Epithelial cell of prostate (primary cell): ENCODE results near the gene ENDOV.

Experiments used
- DNase-seq: peaks from one replicate; pipeline ENCODE4 v3.0.0-alpha.2; 2011; ENCODE audit warnings: low read depth, low spot score
- H3K27ac ChIP-seq: fragments of 450-650 bp; 2 replicates; pipeline ENCODE4 v1.5.1; 2017; ENCODE audit warnings: mild to moderate bottlenecking

Gene ENDOV

DNA sequence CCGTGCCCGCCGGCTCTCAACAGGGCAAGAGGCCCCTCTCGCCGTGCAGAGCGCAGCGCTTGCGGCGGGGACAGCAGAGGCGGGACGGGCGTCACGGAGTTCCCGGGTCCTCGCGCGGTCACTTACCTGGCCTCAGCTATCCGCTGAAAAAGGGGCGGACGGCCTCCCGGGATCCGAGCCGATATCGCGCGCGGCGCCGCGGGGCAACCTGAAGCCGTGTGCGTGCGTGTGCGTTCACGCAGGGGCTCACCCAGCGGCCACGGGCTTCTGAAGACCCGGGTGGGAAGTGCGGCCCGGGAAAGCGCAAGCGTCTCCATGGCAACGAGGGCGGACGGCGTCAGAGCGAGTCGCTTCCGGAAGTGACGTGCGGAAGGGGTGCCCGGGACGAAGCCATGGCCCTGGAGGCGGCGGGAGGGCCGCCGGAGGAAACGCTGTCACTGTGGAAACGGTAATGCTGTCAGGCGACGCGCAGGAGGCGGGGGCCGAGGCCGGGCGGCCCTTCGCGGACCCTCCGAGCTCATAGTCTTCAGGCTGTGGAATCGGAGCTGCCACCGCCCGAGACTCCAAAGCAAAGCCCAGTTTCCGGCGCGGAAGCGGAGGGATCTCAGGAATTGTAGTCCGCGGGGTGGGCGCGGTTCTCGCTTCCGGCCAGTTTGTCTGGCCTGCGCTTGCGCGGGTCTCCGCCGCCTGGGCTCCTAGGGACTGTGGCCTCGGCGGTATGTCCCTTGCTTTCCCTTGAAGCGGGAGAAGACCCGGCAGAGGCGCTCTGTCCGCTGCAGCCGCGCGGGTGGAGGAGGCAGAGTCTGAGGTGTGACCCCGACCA lies at the start of gene ENDOV:
TSS of gene ENDOV (plus strand) at position 365 of the 823 bp plus-strand sequence. CDS start at position 393, 28 bp downstream.
- peak; percentile 60 for DNase-seq
- peak within 1 kb of the TSS; percentile 85 for H3K27ac ChIP-seq

DNA sequence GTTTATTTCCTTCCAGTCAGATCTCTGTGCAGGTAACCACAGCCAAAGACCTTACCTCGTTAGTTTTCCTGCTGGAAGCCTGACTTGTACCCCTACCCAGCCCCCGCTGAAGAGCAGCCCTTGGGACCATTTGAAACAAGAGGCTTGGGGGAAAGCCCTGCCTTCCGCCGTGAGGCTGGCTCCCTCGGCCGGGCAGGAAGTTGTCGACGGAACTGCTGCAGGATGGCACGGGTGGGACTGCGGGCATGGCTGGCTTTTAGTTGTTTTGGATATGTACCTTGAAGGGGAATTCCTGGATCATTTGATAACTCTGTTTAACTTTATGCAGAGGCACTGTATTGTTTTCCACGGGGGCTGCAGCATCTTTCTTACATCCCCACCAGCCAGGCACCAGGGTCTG lies 49.0 kb upstream of the ENDOV start:
- H3K27ac ChIP-seq: no peak overlapping the region
- no peak for DNase-seq

DNA sequence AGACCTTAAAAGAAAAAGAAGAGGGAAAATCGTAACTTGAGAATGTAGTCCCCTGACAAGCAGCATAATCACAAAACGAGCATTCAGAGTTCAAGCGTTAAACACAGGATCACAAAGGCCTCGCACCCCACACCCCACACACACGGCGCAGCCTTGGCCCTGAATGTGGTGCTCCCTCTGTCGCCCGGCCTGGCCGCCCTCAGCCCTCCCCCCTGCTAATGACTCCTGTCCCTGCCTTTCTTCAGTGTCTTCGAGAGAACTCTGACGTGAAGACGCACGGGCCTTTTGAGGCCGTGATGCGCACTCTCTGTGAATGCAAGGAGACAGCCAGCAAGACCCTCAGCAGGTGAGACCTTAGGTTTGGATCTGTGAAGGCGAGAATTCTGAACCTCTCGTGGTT lies 47.5 kb upstream of the ENDOV start:
- DNase-seq: no peak
- no peak overlapping the region for H3K27ac ChIP-seq

DNA sequence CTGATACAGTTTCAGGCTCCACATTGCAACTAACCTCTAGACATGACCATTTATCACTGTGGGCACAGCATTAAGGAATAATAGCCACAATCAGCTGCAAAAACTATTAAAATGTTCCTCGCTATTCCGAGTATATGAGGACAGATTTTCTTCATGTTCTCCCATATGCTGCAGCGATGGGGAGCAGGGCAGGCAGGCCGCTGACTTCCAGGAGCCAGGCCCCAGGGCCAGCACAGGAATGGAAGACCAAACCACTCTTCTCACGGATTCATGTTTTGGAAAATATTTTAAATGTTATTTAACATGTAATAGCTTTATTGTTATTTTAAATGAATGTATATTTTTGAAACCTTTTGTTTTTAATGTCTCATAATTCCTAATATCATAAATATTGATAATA lies 43.8 kb upstream of the ENDOV start:
- H3K27ac ChIP-seq: no peak overlapping the region
- DNase-seq: no peak

DNA sequence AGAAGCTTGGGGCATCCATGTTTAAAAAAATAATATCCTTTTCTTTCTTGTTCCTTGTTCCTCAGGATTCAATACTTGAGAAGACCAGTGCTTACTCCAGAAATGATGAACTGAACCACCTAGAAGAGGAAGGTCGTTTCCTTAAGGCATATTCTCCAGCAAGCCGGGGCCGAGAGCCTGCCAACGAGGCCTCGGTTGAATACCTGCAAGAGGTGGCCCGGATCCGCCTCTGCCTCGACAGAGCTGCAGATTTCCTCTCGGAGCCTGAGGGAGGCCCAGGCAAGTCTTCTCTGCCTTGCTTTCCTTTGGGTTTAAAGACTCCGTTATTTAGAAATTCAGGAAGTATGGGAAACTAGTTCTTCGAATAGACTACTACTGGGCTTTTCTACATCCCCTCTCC lies 42.5 kb upstream of the ENDOV start:
- H3K27ac ChIP-seq: no peak overlapping the region
- DNase-seq: no peak

DNA sequence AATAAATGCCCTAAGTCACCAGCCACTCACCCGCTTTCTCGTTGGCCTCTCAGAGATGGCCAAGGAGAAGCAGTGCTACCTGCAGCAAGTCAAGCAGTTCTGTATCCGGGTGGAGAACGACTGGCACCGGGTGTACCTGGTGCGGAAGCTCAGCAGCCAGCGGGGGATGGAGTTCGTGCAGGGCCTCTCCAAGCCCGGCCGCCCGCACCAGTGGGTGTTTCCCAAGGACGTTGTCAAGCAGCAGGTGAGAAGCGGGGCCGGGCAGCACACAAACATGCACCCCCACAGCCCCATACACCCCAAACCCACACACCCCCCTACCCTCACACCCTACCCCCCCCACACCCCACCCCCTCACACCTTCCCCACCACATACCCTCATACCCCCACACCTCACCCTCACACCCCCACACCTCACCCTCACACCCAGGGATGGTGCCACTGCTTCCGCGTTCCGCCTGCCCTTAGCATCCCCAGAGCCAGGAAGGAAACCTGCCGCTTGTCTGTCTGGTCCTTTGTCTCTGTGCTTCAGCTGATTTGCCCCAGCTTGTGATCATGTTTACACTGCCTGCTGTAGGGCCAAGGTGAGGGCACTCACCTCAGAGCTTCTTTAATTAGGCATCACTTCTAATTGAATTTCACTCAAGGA lies 41.9 kb upstream of the ENDOV start:
- no peak overlapping the region for H3K27ac ChIP-seq
- no peak for DNase-seq

DNA sequence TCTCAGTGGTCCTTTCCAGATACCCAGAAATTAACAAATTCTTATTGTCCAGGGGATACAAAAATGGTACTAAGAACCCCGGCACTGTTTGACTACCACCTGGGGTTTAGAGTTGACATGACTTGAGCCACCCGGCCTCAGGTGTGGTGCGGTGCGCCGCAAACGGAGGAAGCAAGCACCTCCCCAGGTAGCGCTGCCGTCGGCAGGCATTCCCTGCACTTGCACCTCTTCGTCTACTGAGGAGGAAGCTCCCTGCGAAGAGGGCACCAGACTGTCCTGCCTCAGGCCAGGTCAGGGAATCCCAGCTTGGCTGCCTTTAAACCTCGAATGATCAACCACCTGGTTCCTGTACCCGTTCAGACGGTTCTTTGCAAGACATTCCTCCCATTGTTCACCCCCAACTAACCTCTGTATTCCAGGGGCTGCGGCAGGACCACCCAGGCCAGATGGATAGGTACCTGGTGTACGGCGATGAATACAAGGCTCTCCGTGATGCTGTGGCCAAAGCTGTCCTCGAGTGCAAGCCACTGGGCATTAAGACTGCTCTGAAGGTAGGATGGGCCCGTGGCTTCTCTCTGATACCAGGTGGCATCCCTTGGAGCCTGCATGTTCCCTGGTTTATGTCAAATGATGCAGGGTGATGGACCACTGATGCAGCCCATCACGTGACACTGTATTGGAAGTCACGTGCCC lies 40.8 kb upstream of the ENDOV start:
- DNase-seq: no peak
- H3K27ac ChIP-seq: no peak overlapping the region

DNA sequence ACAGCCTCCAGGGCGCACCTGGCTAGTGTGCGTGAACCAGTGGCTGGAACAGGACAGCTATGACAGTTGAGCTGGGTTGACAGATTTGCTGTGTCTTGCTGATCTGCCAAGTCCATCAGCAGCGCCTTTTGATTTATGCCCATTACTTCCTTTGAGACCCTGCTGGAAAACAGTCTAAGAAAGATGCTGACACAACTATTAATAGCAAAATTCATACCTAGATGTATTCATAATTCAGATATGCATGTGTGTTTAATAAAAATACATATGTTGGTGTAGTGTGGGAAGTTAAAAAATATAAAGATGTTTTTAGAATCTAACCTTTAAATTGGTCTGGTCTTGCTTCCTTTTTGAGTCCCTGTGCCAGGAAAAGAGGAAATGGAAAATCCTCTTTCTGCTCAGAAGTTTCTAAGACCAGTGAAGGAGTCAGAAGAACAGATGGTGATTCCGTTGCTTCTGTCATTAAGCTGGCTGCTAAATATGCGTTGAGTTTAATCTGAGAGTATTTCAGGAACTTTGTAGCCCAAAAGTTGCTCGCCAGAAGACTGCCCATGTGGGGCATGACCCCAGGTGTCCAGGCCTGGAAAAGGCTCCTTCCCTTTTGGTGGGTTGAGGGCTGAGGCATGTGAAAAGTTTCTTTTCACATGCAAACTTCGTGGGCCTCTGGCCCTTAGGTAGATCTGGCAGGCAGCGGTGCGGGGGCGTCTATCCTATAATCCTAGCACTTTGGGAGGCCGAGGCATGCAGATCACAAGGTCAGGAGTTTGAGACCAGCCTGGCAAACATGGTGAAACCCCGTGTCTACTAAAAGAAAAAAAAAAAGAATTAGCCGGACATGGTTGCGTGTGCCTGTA lies 40.0 kb upstream of the ENDOV start:
- no peak for DNase-seq
- no peak overlapping the region for H3K27ac ChIP-seq

DNA sequence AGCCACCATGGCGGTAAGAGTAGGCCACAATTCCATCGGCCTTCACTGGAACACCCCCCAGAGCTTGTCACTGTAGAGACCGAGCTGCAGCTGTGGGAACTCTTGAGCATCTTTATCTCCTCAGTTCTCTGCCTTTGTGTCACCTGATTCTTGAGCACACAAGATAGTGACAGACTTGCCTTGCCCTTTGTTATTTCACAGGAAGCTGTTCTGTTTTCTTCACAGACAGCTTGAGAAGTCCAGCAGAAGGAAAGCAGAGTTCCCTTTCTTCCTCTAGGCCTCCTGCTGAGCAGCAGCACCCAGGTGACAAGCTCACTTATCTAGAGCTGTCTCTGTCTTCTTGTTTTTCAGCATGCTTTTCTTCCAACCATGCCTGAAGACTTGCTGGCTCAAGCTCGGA lies 38.4 kb upstream of the ENDOV start:
- no peak for DNase-seq

DNA sequence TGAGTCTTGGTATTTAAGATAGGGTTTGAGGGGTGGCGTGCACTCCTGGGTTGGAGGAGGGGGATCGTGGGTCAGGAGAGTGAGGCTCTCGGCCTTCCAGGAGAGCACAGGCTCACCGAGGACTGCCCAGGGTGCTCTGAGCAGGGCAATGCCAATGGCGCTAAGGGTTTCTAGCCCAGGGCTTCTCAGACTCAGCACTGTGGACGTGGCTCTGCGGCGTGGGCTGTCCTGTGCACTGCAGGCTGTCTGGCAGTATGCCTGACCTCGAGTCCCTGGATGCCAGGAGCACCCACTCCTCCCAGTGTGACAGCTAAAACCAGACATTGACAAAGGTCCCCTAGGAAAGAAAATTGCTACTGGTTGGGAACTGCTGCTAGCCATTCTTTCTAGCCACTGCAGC lies 37.2 kb upstream of the ENDOV start:
- DNase-seq: no peak
- no peak overlapping the region for H3K27ac ChIP-seq

More for the DNA sequence above, 38.4 kb upstream of the ENDOV start:
- H3K27ac ChIP-seq: no peak overlapping the region

DNA sequence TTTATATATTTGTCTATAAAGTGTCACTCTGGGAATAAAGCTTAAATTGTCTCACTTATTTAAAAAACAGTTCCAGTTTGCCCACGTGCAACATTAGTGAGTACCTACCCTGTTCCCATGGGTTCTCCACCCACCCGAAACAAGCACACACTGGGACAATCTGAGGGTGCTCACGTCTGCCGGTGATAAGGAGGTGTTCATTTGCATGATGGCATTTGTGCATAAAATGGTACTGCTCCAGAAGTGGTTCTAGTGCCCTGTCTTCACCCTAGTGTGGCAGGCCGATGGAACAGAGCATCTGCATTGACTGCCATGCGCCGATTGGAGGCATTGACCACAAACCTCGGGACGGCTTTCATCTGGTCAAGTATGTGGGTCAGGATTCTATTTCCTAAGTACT lies 35.6 kb upstream of the ENDOV start:
- no peak overlapping the region for H3K27ac ChIP-seq
- DNase-seq: no peak

DNA sequence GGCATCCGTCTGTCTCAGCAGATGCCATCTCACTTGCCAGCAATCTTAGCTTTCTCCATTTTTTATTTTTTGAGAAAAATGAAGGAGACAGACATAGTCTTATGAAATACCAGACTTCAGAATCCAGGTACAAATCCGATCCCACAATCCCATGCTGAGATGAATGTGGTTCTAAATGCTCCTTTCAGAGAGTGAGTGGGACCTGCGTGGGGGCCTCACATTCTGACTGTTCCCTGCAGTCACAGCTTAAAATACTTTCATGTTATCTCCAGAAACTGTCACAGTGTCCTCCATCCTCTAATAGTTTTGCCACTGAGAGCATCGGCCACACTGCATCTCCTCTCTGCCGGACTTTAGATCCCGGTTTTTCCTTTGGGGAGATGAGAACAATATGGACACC lies 34.9 kb upstream of the ENDOV start:
- no peak for DNase-seq
- no peak overlapping the region for H3K27ac ChIP-seq

DNA sequence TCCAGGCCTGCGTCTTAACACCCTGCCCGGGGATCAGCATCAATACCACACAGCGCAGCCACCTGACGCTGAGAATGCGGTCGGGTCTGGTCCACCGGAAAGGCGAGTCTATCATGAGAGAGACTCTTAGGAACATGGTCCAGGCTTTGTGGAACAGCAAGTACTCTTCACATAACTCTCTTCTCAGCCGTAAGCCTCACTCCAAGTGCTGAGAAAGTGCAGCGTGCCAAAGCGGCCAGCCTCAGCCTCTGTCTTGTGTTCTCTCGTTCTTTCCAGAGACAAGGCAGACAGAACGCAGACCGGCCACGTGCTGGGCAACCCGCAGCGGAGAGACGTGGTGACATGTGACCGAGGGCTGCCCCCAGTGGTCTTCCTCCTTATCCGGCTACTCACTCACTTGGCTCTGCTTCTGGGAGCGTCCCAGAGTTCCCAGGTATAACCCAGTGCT lies 34.4 kb upstream of the ENDOV start:
- DNase-seq: no peak
- H3K27ac ChIP-seq: no peak overlapping the region

DNA sequence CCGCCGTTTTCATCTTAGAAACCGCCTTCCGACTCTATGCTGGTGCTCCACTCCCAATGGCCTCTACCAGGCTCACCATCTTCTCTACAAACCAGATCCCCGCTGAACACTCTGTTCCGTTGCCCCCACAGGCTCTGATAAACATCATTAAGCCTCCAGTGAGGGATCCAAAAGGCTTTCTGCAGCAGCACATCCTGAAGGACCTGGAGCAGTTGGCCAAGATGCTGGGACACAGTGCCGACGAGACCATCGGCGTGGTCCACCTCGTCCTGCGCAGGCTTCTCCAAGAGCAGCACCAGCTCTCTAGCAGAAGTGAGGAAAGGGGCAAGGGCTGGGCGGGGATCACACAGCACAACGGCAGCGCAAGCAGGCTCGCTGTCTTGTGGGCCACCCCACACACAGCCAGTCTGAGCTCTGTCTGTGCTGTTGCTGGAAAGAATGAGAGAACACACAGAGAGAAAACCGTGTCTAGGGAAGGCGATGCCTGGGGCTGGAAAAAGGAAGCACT lies 33.5 kb upstream of the ENDOV start:
- H3K27ac ChIP-seq: no peak overlapping the region
- no peak for DNase-seq

DNA sequence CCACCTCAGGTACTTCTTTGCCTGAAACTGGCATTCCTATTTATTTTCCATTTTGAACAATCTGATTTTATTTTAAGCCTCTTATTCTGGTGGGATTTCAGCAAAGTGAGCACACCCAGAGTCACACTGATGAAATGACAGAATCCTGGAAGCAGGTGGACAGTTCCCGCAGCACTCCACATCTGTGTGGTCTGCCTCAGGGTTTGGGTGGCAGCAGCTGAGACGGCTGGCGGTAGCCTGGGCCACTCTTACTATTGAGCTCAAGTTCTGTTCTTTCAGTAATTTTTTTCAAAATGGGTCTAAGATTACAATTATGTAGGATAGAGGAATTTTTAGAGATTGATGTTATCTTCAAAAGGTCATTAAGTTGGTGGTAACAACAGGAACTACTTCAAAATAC lies 32.5 kb upstream of the ENDOV start:
- no peak overlapping the region for H3K27ac ChIP-seq
- DNase-seq: no peak

DNA sequence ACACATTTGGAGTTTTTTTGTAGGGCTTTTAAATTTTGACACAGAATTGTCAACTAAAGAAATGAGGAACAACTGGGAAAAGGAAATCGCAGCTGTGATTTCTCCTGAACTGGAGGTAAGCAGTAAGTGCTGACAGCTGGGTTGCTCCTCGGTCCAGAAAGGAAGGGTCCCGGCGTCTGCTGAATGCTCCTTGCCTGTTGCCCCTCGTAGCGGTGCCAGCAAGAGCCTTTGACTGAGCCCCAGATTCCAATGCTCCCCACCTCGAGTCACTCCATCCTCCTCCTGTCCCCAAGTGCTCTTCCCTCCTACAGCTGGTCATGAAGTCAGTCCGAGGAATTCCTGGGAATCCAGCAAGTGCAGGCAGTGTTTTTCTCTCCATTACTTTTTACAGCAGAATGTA lies 32.0 kb upstream of the ENDOV start:
- H3K27ac ChIP-seq: no peak overlapping the region
- DNase-seq: no peak

DNA sequence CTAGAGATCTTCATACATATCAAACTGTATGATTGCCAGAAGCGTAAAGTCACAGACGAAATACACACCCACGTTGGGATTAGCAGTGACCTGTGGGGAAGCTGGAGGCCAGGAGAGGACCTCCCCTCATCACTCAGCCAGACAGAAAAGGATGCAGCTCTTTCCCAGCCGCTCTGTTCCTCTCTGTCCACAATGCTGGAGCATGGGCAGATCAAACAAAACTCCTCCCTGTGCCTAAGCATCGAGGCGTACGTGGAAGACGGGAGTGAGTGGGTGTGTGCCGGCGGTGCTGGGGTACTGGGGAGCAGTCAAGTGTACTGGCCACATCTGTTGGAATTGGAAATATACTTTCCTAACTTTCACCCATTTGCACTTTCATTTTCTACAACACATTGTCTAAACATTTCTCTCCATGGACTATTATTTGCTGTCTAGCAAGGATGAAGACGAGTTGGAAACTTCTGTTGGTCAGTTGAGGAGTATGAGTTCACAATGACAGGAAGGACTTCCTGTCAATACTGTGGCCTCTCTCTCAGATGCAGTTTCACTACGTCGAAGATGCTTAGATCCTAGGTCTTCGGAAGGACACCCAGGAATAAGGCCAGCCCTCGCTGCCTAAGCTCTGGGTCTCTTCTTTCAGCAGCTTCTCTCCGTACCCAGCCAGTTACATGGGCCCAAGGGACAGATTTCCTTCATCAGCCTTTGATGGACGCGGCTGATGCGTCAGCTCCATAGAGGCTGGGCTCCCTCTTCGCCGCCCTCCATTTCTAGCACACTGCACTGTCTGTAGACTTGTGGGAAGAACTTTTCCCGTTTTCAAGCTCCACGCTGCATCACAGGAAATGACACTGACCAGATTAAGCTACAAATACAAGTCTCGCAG lies 30.6 kb upstream of the ENDOV start:
- DNase-seq: no peak
- no peak overlapping the region for H3K27ac ChIP-seq

DNA sequence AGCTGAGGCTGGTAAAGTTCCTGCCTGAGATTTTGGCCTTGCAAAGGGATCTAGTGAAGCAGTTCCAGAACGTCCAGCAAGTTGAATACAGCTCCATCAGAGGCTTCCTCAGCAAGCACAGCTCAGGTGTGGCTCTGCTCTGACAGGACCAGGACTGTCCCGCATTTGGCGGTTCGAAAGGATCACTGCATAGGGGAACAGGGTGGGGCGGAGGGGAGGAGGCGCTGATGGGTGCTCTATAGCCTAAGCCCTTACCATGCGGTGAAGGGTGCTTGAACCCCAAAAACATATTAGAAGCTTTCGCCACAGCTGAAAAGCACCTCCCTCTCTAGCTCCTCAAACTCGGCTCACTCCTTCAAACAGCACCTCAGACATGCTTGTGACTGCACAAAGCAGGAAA lies 29.9 kb upstream of the ENDOV start:
- no peak for DNase-seq
- no peak overlapping the region for H3K27ac ChIP-seq

DNA sequence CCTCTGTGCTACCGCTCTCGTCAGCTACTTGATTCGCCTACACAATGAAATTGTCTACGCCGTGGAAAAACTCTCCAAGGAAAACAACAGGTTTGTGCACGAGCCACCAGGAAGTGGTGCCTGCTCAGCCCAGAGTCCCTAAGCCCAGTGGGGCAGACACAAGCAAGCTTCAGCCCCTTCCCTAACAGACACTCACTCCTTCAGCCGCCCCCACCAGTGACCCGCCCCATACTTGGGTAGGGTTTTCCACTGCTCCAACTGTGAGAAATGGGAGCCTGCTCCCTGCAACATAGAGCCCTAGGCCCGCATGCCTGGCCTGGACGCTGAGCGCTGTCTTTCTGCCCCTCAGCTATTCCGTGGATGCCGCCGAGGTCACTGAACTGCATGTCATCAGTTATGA lies 28.6 kb upstream of the ENDOV start:
- no peak overlapping the region for H3K27ac ChIP-seq
- no peak for DNase-seq
